PC-3 (cell line): ENCODE results near the gene PRTG. TPM values are rescaled to one million over a fixed set of nuclear protein-coding genes. Genes with fewer than 3 reads are reported as not detected.
"Not testable (repeated sequence)": the region's sequence is repeated elsewhere in the genome, so short reads cannot be mapped to it uniquely, and the experiment has no call there.

Experiments
- ATAC-seq: fragments of 200-7000 bp; cut with Tn5 transposase; 2 replicates; pipeline ENCODE4 v1.9.1; 2020; ENCODE audit warnings: mild to moderate bottlenecking, moderate library complexity
- BruUV-seq: library from RNA; stranded (reverse); fragments of 400-500 nt; replicated peaks from 2 replicates; lab custom pipeline; 2021; lab: Mats Ljungman, UMichigan
- CTCF ChIA-PET: fragments of 300-600 bp; sonication (Branson Sonifier 250); formaldehyde crosslinking; loops from one replicate; lab custom pipeline; 2022; ENCODE audit warnings: antibody characterized with exemption; lab: Charles Lee
- POLR2A ChIA-PET: fragments of 300-600 bp; sonication (Branson Sonifier 250); formaldehyde crosslinking; loops from one replicate; lab custom pipeline; 2022; ENCODE audit warnings: antibody characterized with exemption; ENCODE audit not compliant: unreplicated experiment; lab: Charles Lee
- DNase-seq: peaks from one replicate; pipeline ENCODE4 v3.0.0-alpha.2; 2015
- H2AFZ ChIP-seq: fragments of 300-600 bp; sonication (generic); 2 replicates; pipeline ENCODE4 v1.6.0; 2016; ENCODE audit warnings: antibody characterized with exemption, low read length
- H3F3A ChIP-seq: fragments of 300-600 bp; sonication (generic); one replicate; pipeline ENCODE4 v1.6.0; 2017; ENCODE audit warnings: antibody characterized with exemption, low read length, control low read depth, mild to moderate bottlenecking; ENCODE audit not compliant: unreplicated experiment
- H3K27ac ChIP-seq: fragments of 300-600 bp; sonication (generic); 2 replicates; pipeline ENCODE4 v1.5.1; 2016; ENCODE audit warnings: mild to moderate bottlenecking, low read length
- H3K27me3 ChIP-seq: fragments of 300-600 bp; sonication (generic); 2 replicates; pipeline ENCODE4 v1.6.1; 2016; ENCODE audit warnings: low read length, mixed read lengths
- H3K36me3 ChIP-seq: fragments of 300-600 bp; sonication (generic); 2 replicates; pipeline ENCODE4 v1.6.1; 2016; ENCODE audit warnings: low read depth, mixed run types, low read length, mixed read lengths
- H3K4me1 ChIP-seq: fragments of 300-600 bp; sonication (generic); 2 replicates; pipeline ENCODE4 v1.5.1; 2016; ENCODE audit warnings: low read length; ENCODE audit not compliant: insufficient read depth
- H3K4me2 ChIP-seq: fragments of 300-600 bp; sonication (generic); 2 replicates; pipeline ENCODE4 v1.6.0; 2016; ENCODE audit warnings: low read length
- H3K4me3 ChIP-seq: fragments of 300-600 bp; sonication (generic); 2 replicates; pipeline ENCODE4 v1.5.1; 2016; ENCODE audit warnings: mild to moderate bottlenecking, low read length, mixed read lengths
- H3K79me2 ChIP-seq: fragments of 300-600 bp; sonication (generic); 2 replicates; pipeline ENCODE4 v1.6.1; 2017; ENCODE audit warnings: low read length, mixed read lengths
- H3K9ac ChIP-seq: fragments of 300-600 bp; sonication (generic); 2 replicates; pipeline ENCODE4 v1.6.0; 2016; ENCODE audit warnings: mild to moderate bottlenecking, low read length
- H3K9me2 ChIP-seq: fragments of 300-600 bp; sonication (generic); replicated peaks from 2 replicates; pipeline ENCODE4 v1.6.1; 2016; ENCODE audit warnings: mixed run types, low read length, mixed read lengths
- H3K9me3 ChIP-seq: fragments of 300-600 bp; sonication (generic); 2 replicates; pipeline ENCODE4 v1.6.1; 2016; ENCODE audit warnings: low read length, mixed read lengths
- H4K20me1 ChIP-seq: fragments of 300-600 bp; sonication (generic); 2 replicates; pipeline ENCODE4 v1.6.1; 2016; ENCODE audit warnings: low read length, mixed read lengths
- CTCF ChIP-seq: fragments of 300-600 bp; sonication (generic); conservative IDR thresholded peaks from 2 replicates; pipeline ENCODE4 v1.5.1; 2017; ENCODE audit warnings: antibody characterized with exemption, low read depth, mild to moderate bottlenecking, low read length
- EZH2 ChIP-seq: fragments of 300-600 bp; sonication (generic); IDR thresholded peaks from one replicate; pipeline ENCODE4 v1.6.1; 2017; ENCODE audit warnings: antibody characterized with exemption, mild to moderate bottlenecking, low read length; ENCODE audit not compliant: unreplicated experiment
- EZH2phosphoT487 ChIP-seq: fragments of 300-600 bp; sonication (generic); IDR thresholded peaks from 2 replicates; pipeline ENCODE4 v1.6.1; 2018; ENCODE audit warnings: mild to moderate bottlenecking, antibody characterized with exemption, low read length, borderline replicate concordance
- intact Hi-C: fragments of 100-400 bp; cut with micrococcal nuclease; formaldehyde crosslinking; loops from 2 replicates; pipeline ENCODE4 v1.9.0; 2023
- total RNA-seq: library from RNA; depleted of rRNA; stranded (reverse); fragments of >200 nt; gene quantifications from 2 replicates; pipeline ENCODE4 v1.2.3, GENCODE V29; 2014

The PRTG gene
- total RNA-seq, 1 experiment from 2014 or later: 5.2 TPM

- Histone ChIP-seq H3K4me3 (no peak overlapping the region), H3K27me3 (no peaks in the 10 kb centered on the region), H3K27ac (no peak overlapping the region), H4K20me1 (no peaks in the 10 kb centered on the region), H3K79me2 (no peaks in the 10 kb centered on the region), H3K36me3 (no peaks in the 10 kb centered on the region), H3F3A (no peaks in the 10 kb centered on the region), H3K9me2 (no peaks in the 10 kb centered on the region), H3K9ac (no peak overlapping the region), H3K4me2 (no peak overlapping the region), H2AFZ (no peak overlapping the region), H3K4me1 (no peaks in the 10 kb centered on the region), H3K9me3 (no peaks in the 10 kb centered on the region)
- POLR2A ChIA-PET: no interaction called here
- CTCF ChIA-PET: no interaction called here
- BruUV-seq: no TSS peak
- DNase-seq (no peak), ATAC-seq (no peak)
- intact Hi-C loops: no loop called here
- TF ChIP-seq CTCF: no peak
- TF ChIP-seq EZH2: no peak
- TF ChIP-seq EZH2phosphoT487: no peak
These were observed 136.7 kb downstream of the PRTG start for GRCh38 chr15:55606214-55606613.

- Histone ChIP-seq H3K9me2 (no peaks in the 10 kb centered on the region), H3K9me3 (no peaks in the 10 kb centered on the region), H3K4me2 (no peak overlapping the region), H2AFZ (no peak overlapping the region), H3K4me1 (no peaks in the 10 kb centered on the region), H3K9ac (no peak overlapping the region), H3K27me3 (no peaks in the 10 kb centered on the region), H4K20me1 (no peaks in the 10 kb centered on the region), H3K79me2 (no peaks in the 10 kb centered on the region), H3F3A (no peaks in the 10 kb centered on the region), H3K27ac (no peak overlapping the region), H3K4me3 (no peak overlapping the region), H3K36me3 (no peaks in the 10 kb centered on the region)
- CTCF ChIA-PET: no interaction called here
- intact Hi-C loops: no loop called here
- POLR2A ChIA-PET: no interaction called here
- DNase-seq (no peak), ATAC-seq (no peak)
- no TSS peak for BruUV-seq
- TF ChIP-seq EZH2phosphoT487 (no peak), EZH2 (no peak), CTCF (no peak)
These were observed 141.6 kb downstream of the PRTG start for GRCh38 chr15:55601374-55601773.

GRCh38 chr15:55599439-55599838 is 143.5 kb downstream of the PRTG start:
- DNase-seq: no peak
- CTCF ChIA-PET: interaction anchor here (0.9 kb wide), 1 partner anchor 73 kb away, joined by 4 read pairs; no protein-coding TSS in a partner anchor
- Histone ChIP-seq H3K9me3 (no peaks in the 10 kb centered on the region), H4K20me1 (no peaks in the 10 kb centered on the region), H3K4me2 (no peak overlapping the region), H3K27ac (no peak overlapping the region), H3K4me3 (no peak overlapping the region), H3K9me2 (no peaks in the 10 kb centered on the region), H3K27me3 (no peaks in the 10 kb centered on the region), H2AFZ (no peak overlapping the region), H3F3A (no peaks in the 10 kb centered on the region), H3K36me3 (no peaks in the 10 kb centered on the region), H3K4me1 (no peaks in the 10 kb centered on the region), H3K9ac (no peak overlapping the region), H3K79me2 (no peaks in the 10 kb centered on the region)
- no TSS peak for BruUV-seq
- intact Hi-C loops: no loop called here
- POLR2A ChIA-PET: no interaction called here
- no peak for ATAC-seq
- no peak for TF ChIP-seq EZH2phosphoT487
- no peak for TF ChIP-seq CTCF
- no peak for TF ChIP-seq EZH2

- H3F3A ChIP-seq, H3K4me2 ChIP-seq, H3K9me2 ChIP-seq, H3K79me2 ChIP-seq, H3K4me3 ChIP-seq, H3K9me3 ChIP-seq, DNase-seq, H3K4me1 ChIP-seq, H2AFZ ChIP-seq, H3K9ac ChIP-seq, BruUV-seq, H3K27ac ChIP-seq, POLR2A ChIA-PET, CTCF ChIA-PET, intact Hi-C loops, H4K20me1 ChIP-seq, H3K36me3 ChIP-seq, ATAC-seq: not testable (repeated sequence)
- peaks cover 10% of the 10 kb centered on the region for H3K27me3 ChIP-seq
These were observed 149.9 kb downstream of the PRTG start for GRCh38 chr15:55593019-55593418.
